SU-DHL-6 (cell line): Measurements from ENCODE around the gene MRPS18B.

Source experiments
- EZH2phosphoT487 ChIP-seq: fragments of 200-600 bp; sonication (generic), shearing (Covaris generic); conservative IDR thresholded peaks from 2 replicates; pipeline ENCODE4 v1.6.1; 2018; ENCODE audit warnings: mild to moderate bottlenecking, antibody characterized with exemption, low read length, moderate library complexity, mixed read lengths
- TF ChIP-seq, protein P1 (sequence below): fragments of 200-600 bp; sonication (generic); IDR thresholded peaks from one replicate; pipeline ENCODE4 v1.5.1; 2017; ENCODE audit warnings: antibody characterized with exemption, mild to moderate bottlenecking, low read length, moderate library complexity; ENCODE audit not compliant: insufficient read depth, poor library complexity, severe bottlenecking

DNA sequence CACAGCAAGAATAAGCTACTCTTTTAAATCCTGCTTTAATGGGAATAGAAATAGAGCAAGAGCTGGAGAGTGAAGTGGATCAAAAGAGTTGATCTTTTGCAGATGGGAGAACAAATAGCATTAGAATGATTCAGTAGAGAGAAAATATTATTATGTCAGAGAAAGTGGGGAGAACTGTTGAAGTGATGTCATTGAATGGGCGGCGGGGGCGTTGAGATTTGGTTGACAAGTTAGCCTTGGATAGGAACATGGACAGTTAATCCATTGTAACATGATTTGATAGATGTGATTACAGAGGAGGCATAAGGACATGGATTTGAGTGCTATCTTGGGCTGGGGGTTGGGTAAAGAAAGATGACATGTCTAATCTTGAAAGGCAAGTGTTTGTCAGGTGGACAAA, 18.2 kb downstream of the MRPS18B start:
- TF ChIP-seq, protein P1, sequence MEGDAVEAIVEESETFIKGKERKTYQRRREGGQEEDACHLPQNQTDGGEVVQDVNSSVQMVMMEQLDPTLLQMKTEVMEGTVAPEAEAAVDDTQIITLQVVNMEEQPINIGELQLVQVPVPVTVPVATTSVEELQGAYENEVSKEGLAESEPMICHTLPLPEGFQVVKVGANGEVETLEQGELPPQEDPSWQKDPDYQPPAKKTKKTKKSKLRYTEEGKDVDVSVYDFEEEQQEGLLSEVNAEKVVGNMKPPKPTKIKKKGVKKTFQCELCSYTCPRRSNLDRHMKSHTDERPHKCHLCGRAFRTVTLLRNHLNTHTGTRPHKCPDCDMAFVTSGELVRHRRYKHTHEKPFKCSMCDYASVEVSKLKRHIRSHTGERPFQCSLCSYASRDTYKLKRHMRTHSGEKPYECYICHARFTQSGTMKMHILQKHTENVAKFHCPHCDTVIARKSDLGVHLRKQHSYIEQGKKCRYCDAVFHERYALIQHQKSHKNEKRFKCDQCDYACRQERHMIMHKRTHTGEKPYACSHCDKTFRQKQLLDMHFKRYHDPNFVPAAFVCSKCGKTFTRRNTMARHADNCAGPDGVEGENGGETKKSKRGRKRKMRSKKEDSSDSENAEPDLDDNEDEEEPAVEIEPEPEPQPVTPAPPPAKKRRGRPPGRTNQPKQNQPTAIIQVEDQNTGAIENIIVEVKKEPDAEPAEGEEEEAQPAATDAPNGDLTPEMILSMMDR, result no peak
- no peak for TF ChIP-seq EZH2phosphoT487
